ENCODE data around the gene TRPM3. TPM values are rescaled to one million over a fixed set of nuclear protein-coding genes. Genes with fewer than 3 reads are reported as not detected.

Gene TRPM3
- total and polyA plus RNA-seq, 9 of the 15 experiments (the other 6 are each of a cell fraction or from before 2014, with no cell fraction given): 0.04 TPM; not detected in 8

- TF ChIP-seq L3MBTL2 (IDR thresholded peaks at IDR 0.05): peak; percentile 43; the same call in 1 of the 2 replicates
- TF ChIP-seq MTA3 (IDR thresholded peaks at IDR 0.05; ENCODE audit: borderline replicate concordance): peak; percentile 80
- TF ChIP-seq MYNN (IDR thresholded peaks at IDR 0.05): peak; percentile 85
- TF ChIP-seq MYNN (CRISPR knock-in tag; IDR thresholded peaks at IDR 0.05): no peak
- no peak for TF ChIP-seq MIER1 (IDR thresholded peaks at IDR 0.05; ENCODE audit: low read depth)
- TF ChIP-seq NFYB (IDR thresholded peaks at IDR 0.05; ENCODE audit: extremely low read depth, insufficient read length): no peak
- TF ChIP-seq KAT7 (CRISPR knock-in tag; IDR thresholded peaks at IDR 0.05; ENCODE audit: borderline replicate concordance): no peak
- peak; percentile 92 for TF ChIP-seq TAL1 (IDR thresholded peaks at IDR 0.05)
- 0 out of 2 replicates have a peak, but pooled peaks have one; percentile 30 for TF ChIP-seq ZBTB17 (CRISPR knock-in tag; IDR thresholded peaks at IDR 0.05)
- no peak for TF ChIP-seq CUX1 (CRISPR knock-in tag; IDR thresholded peaks at IDR 0.05)
- TF ChIP-seq CHCHD3 (CRISPR knock-in tag; IDR thresholded peaks at IDR 0.05): no peak
- TF ChIP-seq CBFA2T3 (IDR thresholded peaks at IDR 0.05): peak; percentile 97
- TF ChIP-seq ETV1 (tag; conservative IDR thresholded peaks at IDR 0.05; ENCODE audit: low read depth): peak; percentile 93
- peak; percentile 94 for TF ChIP-seq NEUROD1 (IDR thresholded peaks at IDR 0.05; ENCODE audit: borderline replicate concordance, low read depth, low read length, partially characterized antibody)
- TF ChIP-seq SIN3B (IDR thresholded peaks at IDR 0.05; ENCODE audit: low read depth): no peak
- TF ChIP-seq ZZZ3 (IDR thresholded peaks at IDR 0.05): no peak
- peak; percentile 81 for TF ChIP-seq STAT5A (IDR thresholded peaks at IDR 0.05; ENCODE audit: borderline replicate concordance, low read length)
- no peak for TF ChIP-seq ASH1L (IDR thresholded peaks at IDR 0.05; ENCODE audit: borderline replicate concordance, low read depth, partially characterized antibody)
- TF ChIP-seq EZH2 (IDR thresholded peaks at IDR 0.05; ENCODE audit: borderline replicate concordance, low read depth, low read length): no peak
- TF ChIP-seq KAT2B (IDR thresholded peaks at IDR 0.05; ENCODE audit: low read depth, low read length): no peak
- no peak for TF ChIP-seq PRDM10 (IDR thresholded peaks at IDR 0.05; ENCODE audit: partially characterized antibody)
Measured at GRCh38 chr9:70485273-70485858, 636.1 kb downstream of the TRPM3 start (continued).

All from K562 (cell line).